CD4-positive, alpha-beta T cell treated with Interleukin-4 for 1 hour (primary cell): ENCODE data around the gene BASP1.
"Not testable (repeated sequence)": the region's sequence is repeated elsewhere in the genome, so short reads cannot be mapped to it uniquely, and the experiment has no call there.

Experiments
- DNase-seq, 2 donors: peaks; one replicate each; pipeline ENCODE4 v3.0.0-alpha.2; 2020 to 2022

Gene BASP1

DNA sequence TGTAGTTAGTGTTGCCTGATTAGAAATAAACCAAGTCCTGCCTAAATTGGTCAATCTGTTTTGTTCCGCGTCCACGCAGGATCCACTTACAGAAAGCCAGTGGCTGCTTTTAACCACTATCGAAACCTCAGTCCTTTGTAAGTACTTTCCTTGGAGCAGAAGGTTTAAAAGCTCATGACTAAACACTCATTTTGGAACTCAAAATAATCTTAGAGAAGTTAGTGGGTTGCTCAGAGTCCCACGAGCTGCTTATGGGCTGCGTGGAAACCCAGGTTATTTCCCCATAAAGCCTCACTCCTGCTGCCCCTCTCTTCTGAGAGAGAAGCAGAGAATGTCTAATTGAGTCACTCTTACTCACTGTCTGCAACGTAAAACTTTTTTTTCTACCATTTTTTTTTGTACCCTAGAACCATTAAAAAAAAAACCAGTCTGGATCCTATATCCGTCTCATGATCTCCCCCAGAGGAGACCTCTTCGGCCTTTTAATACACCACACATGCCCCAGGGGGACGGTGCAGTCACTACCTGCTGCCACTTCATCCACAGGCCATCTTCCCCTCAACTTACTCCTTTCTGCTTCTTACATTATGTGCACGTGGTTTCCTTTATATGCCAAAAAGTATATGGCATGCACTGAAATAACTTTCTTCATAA is 7.6 kb downstream of the BASP1 start:
- no peak for DNase-seq

DNA sequence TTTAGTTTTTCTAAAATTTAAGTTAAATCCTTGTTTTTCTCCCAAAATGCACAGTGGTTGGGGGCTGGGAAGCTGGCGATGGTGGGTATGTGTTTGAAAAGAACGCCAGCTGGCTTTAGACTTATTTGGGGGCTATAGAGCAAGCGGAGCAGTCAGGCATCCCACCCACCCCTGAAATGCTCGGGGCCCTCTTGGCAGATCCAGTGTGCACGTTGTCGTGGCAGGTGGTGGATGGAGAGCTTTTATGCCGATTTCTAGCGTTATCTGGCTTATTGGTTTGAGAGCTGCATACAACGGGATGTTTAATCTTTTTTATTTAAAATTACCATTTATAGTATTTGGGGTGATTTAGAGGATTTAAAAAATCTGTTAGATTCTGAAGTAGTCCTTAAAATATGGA is 8.1 kb downstream of the BASP1 start:
- DNase-seq = no peak

- DNase-seq = no peak
Observed at GRCh38 chr5:17227868-17228267, 10.4 kb downstream of the BASP1 start.

- DNase-seq = no peak
Observed at GRCh38 chr5:17228821-17229291, 11.4 kb downstream of the BASP1 start.

DNA sequence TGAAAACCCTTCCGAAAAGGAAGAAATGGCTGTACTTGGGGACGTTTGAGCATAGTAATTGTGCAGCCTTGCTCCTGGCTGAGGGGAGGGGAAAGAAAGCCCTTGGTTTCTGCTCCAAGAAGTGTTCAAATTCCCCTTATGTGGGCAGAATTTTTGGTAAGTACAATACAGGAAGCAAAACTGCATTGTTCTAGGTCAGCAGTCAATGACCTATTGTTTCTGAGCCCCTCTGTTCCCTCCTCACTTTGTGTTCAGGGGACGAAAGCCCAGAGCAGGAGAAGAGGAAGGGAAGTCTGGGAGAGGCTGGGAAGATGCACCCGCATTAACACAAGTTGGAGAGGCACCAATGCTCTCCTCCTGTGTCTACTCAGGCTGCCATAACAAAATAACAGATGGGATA is 11.9 kb downstream of the BASP1 start:
- no peak for DNase-seq

DNA sequence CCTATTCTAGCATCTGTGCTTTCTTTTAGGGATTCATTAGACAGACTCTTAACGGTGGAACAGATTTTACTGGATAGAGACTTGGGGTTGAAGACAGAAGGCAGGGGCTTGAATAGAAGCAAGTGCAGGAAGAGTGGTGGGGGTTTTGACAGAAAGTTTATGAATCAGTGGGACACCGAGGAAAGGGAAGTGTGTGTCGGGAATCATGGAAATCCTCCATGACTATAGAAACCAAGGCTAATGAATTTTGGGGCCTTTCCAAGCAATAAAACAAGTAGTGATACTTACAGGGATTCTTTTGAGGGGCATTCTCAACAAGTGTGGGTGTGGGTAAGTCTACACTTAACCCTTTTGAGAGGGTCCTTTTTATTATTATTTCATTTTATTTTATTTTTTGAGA is 12.8 kb downstream of the BASP1 start:
- no peak for DNase-seq

GRCh38 chr5:17230808-17231525 is 13.5 kb downstream of the BASP1 start:
- no peak for DNase-seq

- no peak for DNase-seq
Observed at GRCh38 chr5:17232405-17232804, 15.0 kb downstream of the BASP1 start.

DNA sequence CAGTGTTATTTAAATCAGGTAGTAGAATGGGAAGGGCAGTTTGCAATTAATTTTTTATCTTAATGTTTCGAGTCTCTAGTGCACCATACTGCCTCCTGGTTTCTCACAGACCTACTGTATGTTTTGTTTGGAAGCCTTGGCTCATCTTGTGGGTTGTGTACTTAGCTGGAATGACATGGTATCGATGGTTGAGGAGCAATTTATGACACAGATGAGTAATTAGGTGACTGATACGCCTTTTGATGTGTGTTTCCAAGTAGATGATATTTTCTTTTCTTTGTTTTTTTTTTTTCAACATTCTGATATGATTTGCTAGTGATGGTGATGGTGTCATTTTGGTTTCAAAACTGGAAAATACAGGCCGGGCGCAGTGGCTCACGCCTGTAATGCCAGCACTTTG is 16.1 kb downstream of the BASP1 start:
- DNase-seq = no peak

DNA sequence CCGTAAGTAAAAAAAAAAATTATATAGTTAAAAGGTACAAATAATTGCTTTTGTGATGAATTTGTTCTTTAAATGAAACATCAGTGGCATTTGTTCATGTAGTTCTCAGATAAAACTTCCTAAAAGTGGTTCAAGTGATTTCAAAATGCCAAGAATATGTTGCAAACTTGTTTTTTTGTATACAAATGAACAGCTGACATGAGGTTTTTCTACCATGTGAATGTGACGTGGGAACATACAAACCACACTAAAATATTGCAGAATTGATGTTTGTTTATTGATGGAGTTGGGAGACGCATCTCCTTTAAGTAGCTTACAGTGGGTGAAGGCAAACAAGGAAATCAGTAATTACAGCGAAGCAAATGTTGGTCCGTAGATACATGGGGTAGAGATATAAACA is 16.9 kb downstream of the BASP1 start:
- no peak for DNase-seq

DNA sequence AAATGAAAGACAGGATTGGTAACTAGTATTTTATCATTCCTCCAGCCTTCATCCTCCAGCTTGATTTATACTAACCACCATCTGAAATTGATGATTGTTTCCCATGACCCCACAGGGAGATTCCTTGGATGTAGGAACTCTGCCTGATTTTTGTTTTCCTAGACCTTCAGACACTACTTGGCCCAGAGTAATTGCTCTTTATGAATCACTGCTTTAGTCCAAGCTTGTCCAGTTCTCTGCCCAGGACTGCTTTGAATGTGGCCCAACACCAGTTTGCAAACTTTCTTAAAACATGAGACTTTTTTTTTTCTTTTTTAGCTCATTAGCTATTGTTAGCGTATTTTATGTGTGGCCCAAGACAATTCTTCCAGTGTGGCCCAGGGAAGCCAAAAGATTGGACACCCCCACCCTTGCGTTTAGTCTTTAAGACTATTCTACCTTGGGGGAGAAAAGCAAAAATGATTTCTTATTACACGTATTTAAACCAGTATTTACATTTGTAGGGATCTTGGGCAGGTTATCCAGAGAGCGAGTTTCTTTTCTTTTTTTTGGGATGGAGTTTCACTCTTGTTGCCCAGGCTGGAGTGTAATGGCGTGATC is 18.4 kb downstream of the BASP1 start:
- no peak for DNase-seq

DNA sequence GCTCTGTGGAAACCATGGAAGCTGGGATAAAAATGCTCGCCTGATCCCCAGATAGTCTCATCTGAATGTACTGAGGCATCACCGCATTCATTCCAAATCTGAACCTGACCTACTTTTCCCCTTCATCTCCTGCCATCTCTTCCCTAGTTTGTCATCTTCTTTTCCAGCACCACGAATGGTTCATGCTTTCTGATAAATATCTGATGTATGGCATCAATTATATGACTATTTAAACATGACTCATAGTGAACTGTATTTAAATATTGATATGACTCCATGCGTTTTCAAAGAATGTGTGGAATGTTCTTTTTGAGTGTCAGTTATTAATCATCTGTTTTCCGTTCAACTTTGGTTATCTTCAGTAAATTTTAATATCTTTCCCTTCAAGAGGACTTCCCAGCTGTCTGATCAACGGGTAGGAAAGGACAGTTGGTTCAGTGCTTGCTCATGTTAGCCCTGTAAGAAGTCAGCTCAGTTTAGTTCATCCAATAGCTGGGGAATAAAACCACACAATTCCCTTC is 21.1 kb downstream of the BASP1 start:
- DNase-seq = no peak

DNA sequence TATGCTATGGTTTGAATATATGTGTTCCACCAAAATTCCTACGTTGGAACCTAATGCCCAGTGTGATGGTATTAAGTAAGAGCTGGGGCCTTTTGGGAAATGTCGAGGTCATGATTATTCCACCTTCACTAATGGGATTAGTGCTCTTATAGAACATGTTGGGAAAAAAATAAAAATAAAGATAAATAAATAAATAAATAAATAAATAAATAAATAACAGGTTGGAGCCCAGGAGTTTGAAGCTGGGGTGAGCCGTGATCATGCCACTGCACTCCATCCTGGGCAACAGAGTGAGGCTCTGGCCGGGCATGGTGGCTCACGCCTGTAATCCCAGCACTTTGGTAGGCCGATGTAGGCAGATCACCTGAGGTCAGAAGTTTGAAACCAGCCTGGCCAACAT is 22.5 kb downstream of the BASP1 start:
- no peak for DNase-seq

DNA sequence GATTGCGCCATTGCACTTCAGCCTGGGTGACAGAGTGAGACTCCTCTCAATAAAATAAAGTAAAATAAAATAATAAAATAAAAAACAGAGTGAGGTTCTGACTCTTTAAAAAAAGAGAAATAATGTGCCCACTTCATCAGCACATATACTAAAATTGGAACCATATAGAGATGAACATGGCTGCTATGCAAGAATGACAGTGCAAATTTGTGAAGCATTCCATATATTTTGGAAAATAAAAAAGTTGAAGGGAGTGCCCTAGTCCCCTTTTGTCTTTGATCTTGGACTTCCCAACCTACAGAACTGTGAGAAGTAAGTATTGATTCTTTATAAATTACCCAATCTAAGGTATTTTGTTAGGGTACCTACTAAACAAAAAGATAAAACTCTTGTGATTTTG is 23.1 kb downstream of the BASP1 start:
- DNase-seq = no peak

- DNase-seq = no peak
Observed at GRCh38 chr5:17241635-17242034, 24.2 kb downstream of the BASP1 start.

- no peak for DNase-seq
Observed at GRCh38 chr5:17243287-17244063, 26.0 kb downstream of the BASP1 start.

GRCh38 chr5:17249029-17249634 is 31.7 kb downstream of the BASP1 start:
- no peak for DNase-seq

- not testable (repeated sequence) for DNase-seq
Observed at GRCh38 chr5:17249841-17250240, 32.4 kb downstream of the BASP1 start.

- no peak for DNase-seq
Observed at GRCh38 chr5:17252543-17252942, 35.1 kb downstream of the BASP1 start.

DNA sequence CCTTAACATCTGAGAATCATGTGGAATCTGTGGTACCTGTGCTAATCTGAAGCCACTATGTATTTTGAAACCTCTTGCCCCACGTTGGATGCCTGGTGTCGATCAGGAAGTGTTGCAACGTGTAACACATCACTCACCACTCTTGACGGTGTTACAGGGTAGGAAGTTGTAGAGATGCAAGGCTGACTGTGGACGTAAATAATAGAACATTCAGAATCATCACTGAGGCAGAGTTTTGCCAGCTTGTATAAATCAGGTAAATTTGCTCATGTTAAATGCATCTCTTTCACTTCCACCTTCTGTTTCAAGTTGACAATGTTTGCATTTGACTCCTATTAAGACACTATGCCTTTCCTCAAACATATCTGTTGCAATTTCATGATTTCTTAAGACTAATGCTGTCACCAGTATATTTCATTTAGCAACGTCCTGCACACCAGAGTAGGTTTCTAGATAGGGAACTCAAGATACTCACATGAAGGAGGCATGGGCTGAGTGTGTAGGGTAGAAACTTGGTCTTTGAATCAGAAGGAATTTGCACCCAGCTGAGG is 38.1 kb downstream of the BASP1 start:
- peak in 1 of 2 donors; percentile 50 for DNase-seq

DNA sequence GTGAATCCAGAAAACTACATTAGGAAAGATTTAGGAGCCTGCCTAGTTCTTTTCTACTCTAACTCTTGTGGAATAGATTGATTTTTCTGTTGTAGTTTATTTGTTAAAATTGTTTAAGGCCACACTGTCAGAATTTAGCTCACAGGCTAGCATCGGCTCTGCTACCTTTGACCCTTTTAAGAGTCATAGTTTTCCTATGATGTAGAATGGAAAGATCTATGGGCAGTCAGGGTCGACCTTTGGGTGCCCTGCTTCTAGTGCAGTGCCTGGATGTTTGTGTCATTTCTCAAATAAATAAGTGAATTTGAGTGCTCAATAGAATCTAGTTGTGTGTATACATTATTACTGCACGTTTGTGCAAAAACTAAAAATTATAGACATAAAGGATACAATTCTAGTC is 38.7 kb downstream of the BASP1 start:
- DNase-seq = no peak

DNA sequence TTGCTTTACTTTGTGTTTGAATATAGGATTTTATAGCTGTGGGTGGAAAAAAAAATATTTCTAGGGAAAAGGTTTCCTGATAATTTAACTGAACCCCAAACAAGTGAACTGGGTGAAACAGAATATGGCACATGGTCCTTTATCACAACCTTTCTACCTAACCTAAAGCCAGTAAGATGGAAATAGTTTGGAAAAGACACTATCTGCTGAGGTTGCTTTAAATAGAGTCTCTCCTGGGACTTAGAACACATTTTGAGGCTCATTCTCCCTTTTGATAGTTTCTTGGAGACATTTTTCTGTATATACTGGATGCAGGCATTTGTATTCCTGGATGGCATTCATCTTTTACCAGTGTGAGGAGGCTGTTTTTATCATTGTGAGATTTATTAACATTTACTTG is 39.4 kb downstream of the BASP1 start:
- DNase-seq = no peak
